CD4-positive, alpha-beta T cell treated with Interleukin-12 subunit alpha and Interleukin-12 subunit beta, for 1 hour (primary cell): ENCODE data around the gene SRSF2.
"Not testable (repeated sequence)": the region's sequence is repeated elsewhere in the genome, so short reads cannot be mapped to it uniquely, and the experiment has no call there.

Experiments
- DNase-seq: peaks from one replicate; pipeline ENCODE4 v3.0.0-alpha.2; 2020

The SRSF2 gene

DNA sequence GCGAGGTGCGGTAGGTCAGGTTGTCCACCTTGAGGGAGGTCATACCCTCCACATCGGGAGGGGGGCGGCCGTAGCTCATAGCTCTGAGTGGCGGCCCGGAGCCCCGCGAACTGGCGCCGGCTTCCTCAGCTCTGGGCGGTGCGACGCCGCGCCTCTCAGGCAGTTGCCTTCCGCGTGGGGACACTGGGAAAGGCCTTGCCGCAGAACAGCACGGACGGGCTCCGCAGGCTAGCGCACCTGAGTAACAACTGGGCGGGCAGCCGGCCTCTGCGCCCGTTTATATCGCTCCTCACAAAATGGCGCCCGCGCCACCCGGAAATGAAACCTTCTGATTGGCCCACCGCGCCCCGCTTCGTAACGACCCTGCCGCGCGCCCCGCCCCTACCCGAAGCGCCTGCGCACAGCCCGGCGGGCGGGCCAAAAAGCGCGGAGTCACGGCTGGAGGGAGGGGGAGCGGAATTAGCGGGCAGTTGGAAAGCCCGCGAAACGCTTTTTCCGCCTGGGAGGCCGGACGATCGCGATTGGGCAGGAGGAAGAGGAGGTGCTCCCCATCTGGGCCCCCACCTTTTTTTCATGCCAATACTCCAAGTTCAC lies at the start of gene SRSF2:
TSS of gene SRSF2 (minus strand) at position 250 of the 594 bp plus-strand sequence. CDS start at position 79, 171 bp downstream.
- peak; percentile 99 for DNase-seq

DNA sequence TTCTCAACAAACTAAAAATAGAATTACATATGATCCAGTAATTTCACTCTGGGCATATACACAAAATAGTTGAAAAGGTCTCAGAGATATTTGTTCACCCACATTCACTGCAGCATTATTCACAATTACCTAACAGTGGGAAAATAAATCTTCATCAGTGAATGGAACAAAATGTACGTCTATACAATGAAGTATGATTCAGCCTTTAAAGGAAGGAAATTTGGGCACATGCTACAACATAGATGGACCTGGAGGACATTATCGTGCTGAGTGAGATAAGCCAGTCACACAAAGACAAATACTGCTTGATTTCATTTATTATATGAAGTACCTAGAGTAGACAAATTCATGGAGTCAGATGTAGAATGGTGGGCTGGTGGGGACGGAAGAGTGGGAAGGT lies 47.8 kb upstream of the SRSF2 start:
- DNase-seq, result no peak

DNA sequence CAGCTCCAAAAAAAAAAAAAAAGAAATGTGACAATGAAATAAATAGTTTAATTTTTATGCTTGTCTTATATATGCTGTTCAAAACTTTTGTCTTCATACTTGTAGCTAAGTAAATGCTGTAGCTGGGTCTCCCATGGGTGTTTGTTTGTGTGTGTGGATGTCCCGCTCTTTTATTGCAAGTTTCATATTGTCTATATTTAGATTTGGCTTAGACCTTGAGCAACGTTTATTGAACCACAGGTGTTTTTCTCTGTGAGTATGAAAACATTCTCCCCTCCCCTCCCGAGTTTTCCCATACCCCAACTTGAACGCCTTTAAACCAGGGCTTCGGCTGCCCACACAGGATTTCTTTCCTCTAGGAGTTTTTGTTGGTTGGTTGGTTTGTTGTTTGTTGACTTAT lies 46.0 kb upstream of the SRSF2 start:
- no peak for DNase-seq

DNA sequence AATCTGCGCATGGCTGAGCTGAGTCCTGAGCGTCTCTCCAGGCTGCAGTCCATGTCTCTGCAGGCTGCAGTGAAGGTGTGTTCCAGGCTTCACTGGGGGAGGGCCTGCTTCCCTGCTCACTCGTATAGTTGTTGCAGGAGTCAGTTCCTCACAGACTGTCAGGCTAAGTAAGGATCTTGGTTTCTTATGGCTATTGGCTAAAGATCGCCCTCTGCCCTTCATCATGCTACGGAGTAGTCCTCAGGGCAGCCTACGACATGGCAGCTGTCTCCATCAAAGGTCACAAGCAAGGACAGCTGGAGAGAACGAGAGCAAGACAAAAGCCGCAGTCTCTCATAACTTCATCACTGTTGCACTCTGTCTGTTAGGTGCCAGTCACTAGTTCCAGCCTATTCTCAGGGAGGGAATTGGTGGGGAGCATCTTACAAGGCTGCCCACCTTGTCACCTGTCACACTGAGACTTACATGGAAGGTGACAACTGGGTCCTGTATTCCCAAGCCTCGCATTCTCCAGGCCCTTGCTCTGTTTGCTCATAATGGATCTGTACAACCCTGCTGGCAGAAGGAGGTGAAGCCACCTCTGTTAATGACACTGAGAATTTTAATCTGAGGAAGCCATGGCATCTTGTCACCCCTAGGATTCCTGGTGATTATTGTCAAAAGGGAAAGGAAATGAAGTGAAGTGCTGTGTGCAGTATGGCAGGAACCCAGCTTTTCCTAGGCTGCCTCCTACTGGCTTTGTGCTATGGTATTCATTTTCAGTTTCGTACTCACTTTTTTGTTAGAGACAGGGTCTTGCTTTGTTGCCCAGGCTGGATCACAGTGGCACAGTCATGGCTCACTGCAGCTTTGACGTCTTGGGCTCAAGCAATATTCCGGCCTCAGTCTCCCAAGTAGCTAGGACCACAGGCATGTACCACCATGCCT lies 44.2 kb upstream of the SRSF2 start:
- peak; percentile 24 for DNase-seq

GRCh38 chr17:76775021-76775600 lies 38.0 kb upstream of the SRSF2 start:
- DNase-seq, result no peak

DNA sequence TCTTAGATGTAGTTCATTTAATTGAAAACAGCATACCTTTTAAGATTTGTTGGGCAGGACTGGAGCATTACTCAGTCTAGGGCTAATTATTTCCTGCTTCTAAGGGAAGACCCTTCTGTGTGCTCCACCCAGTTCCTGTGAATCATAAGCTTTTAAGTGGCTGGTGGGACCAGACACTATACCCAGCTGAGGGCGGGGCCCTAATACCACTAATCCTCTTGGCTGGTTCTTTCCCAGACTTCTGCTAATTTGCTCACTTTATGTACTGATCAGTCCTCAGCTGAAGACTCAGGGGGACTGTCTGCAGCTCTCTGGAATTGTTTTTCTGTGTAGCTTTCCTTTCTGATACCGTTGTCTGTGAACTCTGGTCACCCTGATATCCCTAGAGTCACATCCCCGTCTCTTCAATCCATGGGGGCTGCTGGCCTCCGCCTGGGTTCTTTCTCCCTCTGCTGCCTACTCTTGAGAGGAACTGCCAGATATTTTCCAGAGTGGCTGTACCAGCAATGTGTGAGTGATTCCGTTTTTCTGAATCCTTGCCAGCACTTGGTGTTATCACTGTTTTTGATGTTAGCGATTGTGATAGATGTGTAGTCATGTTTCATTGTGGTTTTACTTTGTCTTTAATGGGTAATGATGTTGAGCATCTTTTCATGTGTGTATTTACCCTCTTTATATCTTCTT lies 35.9 kb upstream of the SRSF2 start:
- DNase-seq, result peak; percentile 80

DNA sequence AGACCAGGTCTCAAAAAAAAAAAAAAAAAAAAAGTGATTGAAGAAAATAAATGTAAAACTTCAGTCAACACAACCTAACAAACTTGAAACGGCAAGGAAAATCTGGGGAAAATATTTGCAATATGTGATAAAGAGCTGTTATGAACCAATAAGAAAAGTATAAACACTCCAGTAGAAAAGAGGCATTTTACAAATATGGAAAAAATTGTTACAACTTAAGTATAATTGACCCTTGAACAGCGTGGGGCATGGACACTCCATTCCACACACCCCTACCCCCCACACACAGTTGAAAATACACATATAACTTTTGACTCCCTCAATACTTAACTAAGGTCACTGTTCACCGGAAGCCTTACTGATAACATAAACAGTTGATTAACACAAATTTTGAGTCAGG lies 21.4 kb upstream of the SRSF2 start:
- DNase-seq, result no peak

GRCh38 chr17:76757256-76757655 lies 20.1 kb upstream of the SRSF2 start:
- no peak for DNase-seq

DNA sequence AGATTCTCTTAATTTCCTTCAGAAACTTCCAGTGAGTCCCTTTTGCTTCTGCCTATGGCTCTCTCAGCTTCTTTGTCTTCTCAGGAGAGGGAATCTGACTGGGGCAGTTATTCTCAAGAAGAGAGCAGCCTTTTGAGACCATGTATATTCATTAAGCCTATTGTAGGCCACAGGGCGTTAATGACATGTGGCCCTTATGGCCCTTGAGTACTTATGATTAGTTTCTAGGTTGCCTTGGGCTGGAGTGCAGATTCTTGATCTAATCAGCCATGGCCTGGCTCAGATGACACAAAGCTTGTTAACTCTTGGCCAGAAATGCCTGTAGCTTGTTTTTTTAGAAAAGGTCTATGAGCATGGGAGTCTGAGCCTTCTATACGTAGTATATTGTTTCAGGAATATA lies 18.2 kb upstream of the SRSF2 start:
- DNase-seq, result no peak

DNA sequence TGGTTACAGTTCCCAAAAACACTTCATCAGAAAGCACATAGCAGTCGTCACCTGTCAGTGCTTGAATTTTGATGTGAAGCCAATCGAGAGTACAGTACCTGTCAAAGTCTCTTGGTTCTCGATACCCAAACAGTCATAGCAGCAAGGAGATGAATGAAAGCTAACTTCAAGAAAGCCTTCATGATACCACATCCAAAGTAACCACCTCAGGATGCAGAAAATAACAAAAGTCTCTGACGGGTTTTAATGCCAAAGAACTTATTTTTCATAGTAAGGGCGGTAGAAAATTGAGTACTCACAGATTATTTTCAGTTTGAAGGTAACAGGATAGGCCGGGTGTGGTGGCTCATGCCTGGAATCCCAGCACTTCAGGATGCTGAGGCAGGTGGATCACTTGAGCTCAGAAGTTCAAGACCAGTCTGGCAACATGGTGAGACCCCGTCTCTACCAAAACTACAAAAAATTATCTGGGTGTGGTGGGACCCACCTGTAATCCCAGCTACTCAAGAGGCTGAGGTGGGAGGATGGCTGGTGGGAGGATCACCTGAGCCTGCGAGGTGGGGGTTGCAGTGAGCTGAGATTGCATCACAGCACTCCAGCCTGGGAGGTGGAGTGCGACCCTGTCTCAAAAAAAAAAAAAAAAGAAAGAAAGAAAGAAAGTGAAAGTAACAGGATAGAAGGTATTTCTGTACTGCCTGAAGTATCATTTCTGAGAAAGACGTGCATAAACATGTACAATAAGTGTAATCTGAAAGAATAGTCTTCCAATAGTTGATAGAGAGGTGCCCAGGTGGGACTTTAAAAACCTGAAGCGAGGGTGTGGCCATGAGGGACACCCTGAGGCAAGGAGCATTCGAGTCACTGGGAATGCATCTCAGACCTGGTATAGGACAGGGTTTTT lies 16.2 kb upstream of the SRSF2 start:
- peak; percentile 57 for DNase-seq

DNA sequence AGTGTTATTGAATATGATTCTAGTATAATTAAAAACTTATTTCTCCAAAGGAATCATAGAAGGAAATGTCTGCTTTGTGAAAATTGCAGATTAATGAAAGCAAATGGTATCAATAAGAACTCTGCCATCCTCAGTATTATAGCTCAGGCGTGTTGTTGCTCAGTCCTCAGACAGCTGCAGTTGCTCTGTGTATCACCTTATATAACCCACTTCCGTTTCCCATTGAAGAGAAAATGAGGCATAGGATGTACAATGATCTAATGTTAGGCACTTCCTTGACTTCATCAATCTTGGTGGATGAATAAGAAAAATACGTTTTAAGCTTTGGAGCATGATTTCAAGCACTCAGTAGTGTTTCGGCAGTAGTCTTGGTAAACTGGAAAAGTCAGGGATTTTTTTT lies 14.9 kb upstream of the SRSF2 start:
- peak; percentile 60 for DNase-seq

DNA sequence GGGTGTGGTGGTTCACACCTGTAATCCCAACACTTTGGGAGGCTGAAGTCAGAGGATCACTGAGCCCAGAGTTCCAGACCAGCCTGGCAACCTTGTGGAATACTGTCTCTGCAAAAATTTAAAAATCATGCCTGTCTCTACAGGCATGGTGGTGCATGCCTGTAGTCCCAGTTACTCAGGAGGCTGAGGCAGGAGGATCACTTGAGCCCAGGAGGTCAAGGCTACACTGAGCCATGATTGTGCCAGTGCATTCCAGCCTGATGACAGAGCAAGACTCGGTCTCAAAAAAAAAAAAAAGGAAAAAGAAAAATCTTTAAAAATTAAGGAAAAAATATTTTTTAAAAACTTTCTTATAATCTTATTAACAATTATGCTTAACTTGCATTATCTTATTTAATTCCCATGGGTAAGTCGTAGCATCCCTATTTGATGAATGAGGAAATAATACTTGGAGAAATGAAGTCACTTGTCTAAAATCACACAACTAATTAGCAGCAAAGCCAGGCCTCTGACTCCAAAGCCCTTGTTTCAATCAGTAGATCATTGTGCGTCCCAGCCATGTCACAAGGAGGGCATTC lies 14.4 kb upstream of the SRSF2 start:
- DNase-seq, result no peak

GRCh38 chr17:76748657-76749056 lies 11.5 kb upstream of the SRSF2 start:
- DNase-seq, result no peak

GRCh38 chr17:76747716-76748363 lies 10.7 kb upstream of the SRSF2 start:
- DNase-seq, result no peak

GRCh38 chr17:76745785-76746184 lies 8.7 kb upstream of the SRSF2 start:
- not testable (repeated sequence) for DNase-seq

DNA sequence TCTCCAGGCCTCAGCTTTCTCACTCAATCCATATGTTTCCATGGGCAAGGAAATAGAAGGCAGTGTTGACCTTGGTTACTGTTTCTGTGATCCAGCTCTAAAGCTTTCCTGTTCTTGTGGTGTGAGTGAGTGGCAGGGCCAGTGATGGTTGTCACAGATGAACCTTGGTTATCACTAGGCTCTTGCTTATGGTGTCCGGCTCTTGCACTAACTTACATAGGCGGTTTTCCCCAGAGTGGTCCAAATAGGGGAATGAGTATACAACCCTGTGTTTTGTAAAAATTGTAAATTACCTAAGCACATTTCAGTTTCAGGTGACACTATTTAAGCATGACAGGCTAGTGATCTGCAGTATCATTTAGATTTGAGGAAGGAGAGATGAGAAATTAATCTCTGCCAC lies 7.6 kb upstream of the SRSF2 start:
- no peak for DNase-seq

DNA sequence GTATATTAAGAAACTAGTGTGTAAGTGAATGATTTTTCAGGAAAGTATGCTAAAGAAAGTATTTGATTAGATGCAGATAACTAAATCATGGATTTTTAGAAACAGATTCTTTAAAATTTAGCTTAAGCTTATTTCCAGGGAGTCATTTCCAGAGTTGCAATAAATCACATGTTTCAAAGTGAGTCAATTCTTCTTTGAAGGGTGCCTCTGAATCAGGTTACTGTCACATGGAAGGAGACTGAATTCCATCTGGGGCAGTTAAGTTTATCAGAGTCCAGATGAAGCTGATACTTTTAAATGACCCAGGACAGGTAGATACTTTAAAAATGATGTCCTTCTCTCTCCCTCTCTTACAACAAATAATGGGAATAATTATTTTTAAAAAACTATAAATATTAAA lies 5.8 kb upstream of the SRSF2 start:
- no peak for DNase-seq

DNA sequence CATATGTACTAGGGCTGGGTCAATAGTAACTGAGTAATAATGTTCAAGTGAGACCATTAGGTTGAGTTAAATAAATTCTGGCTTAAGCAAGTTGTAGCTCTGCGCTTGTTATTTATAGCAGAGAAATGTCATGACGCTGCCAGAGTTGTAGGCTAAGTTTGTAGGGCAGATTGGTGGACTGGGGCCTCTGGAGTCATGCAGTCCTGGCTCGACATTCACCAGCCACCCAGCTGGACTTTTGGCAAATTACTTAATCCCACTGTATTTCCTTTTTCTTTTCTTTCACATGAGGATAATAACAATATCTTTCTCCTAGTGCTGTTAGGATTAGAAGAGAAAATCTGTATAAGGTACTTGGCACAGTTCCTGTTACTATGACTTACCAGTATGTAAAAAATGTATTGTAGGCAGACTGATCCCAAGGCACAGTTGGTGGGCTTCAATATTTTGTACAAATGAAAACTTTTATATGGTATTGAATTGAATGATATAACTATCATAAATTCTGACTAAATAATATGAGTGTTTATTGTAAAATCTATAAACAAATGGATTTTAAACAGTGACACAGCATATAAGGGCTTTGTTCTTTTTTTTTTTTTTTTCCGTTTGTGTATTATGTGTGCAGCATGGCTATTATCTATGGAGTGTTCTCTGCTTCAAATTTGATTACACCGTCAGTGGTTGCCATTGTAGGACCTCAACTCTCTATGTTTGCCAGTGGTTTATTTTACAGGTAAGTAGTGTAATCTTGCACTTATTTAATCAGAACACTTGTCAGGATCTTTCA lies 3.4 kb upstream of the SRSF2 start:
- DNase-seq, result no peak

GRCh38 chr17:76739568-76740115 lies 2.5 kb upstream of the SRSF2 start:
- DNase-seq, result not testable (repeated sequence)

- DNase-seq, result no peak
Observed at GRCh38 chr17:76738468-76738850, 1.3 kb upstream of the SRSF2 start.
